SKM-1 treated with dmso at 0.1 percent for 144 hours (cell line): ENCODE data around the gene TBC1D17.

Experiments used
- DNase-seq: peaks from one replicate; lab custom pipeline; 2025; ENCODE audit not compliant: unreplicated experiment; lab: John Stamatoyannopoulos, UW

Gene TBC1D17

GRCh38 chr19:49933643-49934042, 56.1 kb downstream of the TBC1D17 start:
- no peak for DNase-seq

GRCh38 chr19:49936549-49936948, 59.0 kb downstream of the TBC1D17 start:
- DNase-seq, result no peak

- DNase-seq, result no peak
These were observed 60.4 kb downstream of the TBC1D17 start for GRCh38 chr19:49937750-49938381.
